ENCODE measurements around the gene TIMD4.

DNA sequence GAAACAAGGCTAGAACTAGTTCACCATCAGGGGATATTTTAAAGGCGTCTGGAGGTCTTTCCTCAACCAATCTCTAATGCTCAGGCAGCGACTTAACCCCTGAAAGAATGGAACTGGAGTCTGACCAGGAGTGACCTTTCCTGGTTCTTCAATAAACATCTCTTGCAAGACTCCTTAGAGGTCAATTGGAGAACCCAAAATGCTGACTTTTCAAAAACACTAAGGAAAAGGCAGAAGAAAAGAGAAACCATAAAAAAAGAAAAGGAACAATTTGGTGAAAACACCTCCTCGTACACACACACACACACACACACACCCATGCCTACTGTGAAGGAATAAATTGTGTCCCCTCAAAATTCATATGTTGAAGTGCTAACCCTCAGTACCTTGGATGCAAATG is 12.3 kb downstream of the TIMD4 start:
- TF ChIP-seq POLR2A (conservative IDR thresholded peaks at IDR 0.05) (no peak), NBN (IDR thresholded peaks at IDR 0.05; ENCODE audit: low read depth) (no peak), IRF2 (CRISPR knock-in tag; IDR thresholded peaks at IDR 0.05) (no peak), KLF13 (tag; IDR thresholded peaks at IDR 0.05; ENCODE audit: borderline replicate concordance, low read depth) (no peak), TRIM24 (IDR thresholded peaks at IDR 0.05) (no peak), ZNF140 (CRISPR knock-in tag; IDR thresholded peaks at IDR 0.05) (no peak), EP300 (IDR thresholded peaks at IDR 0.05; ENCODE audit: low read length) (no peak), EZH2 (IDR thresholded peaks at IDR 0.05; ENCODE audit: borderline replicate concordance, low read depth, low read length) (no peak)
- TF ChIP-seq, protein P1, sequence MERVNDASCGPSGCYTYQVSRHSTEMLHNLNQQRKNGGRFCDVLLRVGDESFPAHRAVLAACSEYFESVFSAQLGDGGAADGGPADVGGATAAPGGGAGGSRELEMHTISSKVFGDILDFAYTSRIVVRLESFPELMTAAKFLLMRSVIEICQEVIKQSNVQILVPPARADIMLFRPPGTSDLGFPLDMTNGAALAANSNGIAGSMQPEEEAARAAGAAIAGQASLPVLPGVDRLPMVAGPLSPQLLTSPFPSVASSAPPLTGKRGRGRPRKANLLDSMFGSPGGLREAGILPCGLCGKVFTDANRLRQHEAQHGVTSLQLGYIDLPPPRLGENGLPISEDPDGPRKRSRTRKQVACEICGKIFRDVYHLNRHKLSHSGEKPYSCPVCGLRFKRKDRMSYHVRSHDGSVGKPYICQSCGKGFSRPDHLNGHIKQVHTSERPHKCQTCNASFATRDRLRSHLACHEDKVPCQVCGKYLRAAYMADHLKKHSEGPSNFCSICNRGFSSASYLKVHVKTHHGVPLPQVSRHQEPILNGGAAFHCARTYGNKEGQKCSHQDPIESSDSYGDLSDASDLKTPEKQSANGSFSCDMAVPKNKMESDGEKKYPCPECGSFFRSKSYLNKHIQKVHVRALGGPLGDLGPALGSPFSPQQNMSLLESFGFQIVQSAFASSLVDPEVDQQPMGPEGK (CRISPR knock-in tag; IDR thresholded peaks at IDR 0.05; ENCODE audit: borderline replicate concordance): no peak
- TF ChIP-seq, protein P2, sequence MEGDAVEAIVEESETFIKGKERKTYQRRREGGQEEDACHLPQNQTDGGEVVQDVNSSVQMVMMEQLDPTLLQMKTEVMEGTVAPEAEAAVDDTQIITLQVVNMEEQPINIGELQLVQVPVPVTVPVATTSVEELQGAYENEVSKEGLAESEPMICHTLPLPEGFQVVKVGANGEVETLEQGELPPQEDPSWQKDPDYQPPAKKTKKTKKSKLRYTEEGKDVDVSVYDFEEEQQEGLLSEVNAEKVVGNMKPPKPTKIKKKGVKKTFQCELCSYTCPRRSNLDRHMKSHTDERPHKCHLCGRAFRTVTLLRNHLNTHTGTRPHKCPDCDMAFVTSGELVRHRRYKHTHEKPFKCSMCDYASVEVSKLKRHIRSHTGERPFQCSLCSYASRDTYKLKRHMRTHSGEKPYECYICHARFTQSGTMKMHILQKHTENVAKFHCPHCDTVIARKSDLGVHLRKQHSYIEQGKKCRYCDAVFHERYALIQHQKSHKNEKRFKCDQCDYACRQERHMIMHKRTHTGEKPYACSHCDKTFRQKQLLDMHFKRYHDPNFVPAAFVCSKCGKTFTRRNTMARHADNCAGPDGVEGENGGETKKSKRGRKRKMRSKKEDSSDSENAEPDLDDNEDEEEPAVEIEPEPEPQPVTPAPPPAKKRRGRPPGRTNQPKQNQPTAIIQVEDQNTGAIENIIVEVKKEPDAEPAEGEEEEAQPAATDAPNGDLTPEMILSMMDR (IDR thresholded peaks at IDR 0.05 in 2 of 3, conservative IDR thresholded peaks at IDR 0.05 in 1 of 3; ENCODE audit: insufficient read depth in 2 of 3, low read depth in 1 of 3, low read length in 3 of 3): no peak
